PC-9 (cell line): ENCODE results near the gene SEZ6L. TPM values are rescaled to one million over a fixed set of nuclear protein-coding genes. Genes with fewer than 3 reads are reported as not detected.

Source experiments
- BruUV-seq: library from RNA; stranded (reverse); fragments of 400-500 nt; replicated peaks from 2 replicates; lab custom pipeline; 2021; lab: Mats Ljungman, UMichigan
- CTCF ChIA-PET: fragments of 300-600 bp; sonication (Branson Sonifier 250); formaldehyde crosslinking; loops from one replicate; lab custom pipeline; 2022; ENCODE audit warnings: antibody characterized with exemption; lab: Charles Lee
- POLR2A ChIA-PET: fragments of 300-600 bp; sonication (Branson Sonifier 250); formaldehyde crosslinking; loops from one replicate; lab custom pipeline; 2022; ENCODE audit warnings: antibody characterized with exemption; ENCODE audit not compliant: unreplicated experiment; lab: Charles Lee
- DNase-seq, 2 experiments: peaks; one replicate each; pipeline versions ENCODE4 v3.0.0 to v3.0.0-alpha.2; 2015 to 2022; ENCODE audit warnings: mixed read lengths in 1 of 2
- H2AFZ ChIP-seq: fragments of 200-600 bp; sonication (generic); 2 replicates; pipeline ENCODE4 v1.8.1; 2017; ENCODE audit warnings: antibody characterized with exemption
- H3F3A ChIP-seq: fragments of 200-600 bp; sonication (generic); 2 replicates; pipeline ENCODE4 v1.8.1; 2017; ENCODE audit warnings: antibody characterized with exemption, mild to moderate bottlenecking, low read depth; ENCODE audit not compliant: insufficient read depth
- H3K27ac ChIP-seq: fragments of 200-600 bp; sonication (generic); 2 replicates; pipeline ENCODE4 v1.6.1; 2016; ENCODE audit warnings: mixed run types
- H3K27me3 ChIP-seq: fragments of 200-600 bp; sonication (generic); 2 replicates; pipeline ENCODE4 v1.6.1; 2016; ENCODE audit warnings: low read depth, mixed run types; ENCODE audit not compliant: insufficient read depth
- H3K36me3 ChIP-seq: fragments of 200-600 bp; sonication (generic); 2 replicates; pipeline ENCODE4 v1.6.1; 2016; ENCODE audit warnings: low read depth, mixed run types
- H3K4me1 ChIP-seq: fragments of 200-600 bp; sonication (generic); replicated peaks from 2 replicates; pipeline ENCODE4 v1.6.1; 2016; ENCODE audit warnings: mixed run types; ENCODE audit not compliant: insufficient read depth
- H3K4me2 ChIP-seq: fragments of 200-600 bp; sonication (generic); 2 replicates; pipeline ENCODE4 v1.6.1; 2017; ENCODE audit warnings: mixed run types
- H3K4me3 ChIP-seq: fragments of 200-600 bp; sonication (generic); 2 replicates; pipeline ENCODE4 v1.6.1; 2016; ENCODE audit warnings: mixed run types
- H3K79me2 ChIP-seq: fragments of 200-600 bp; sonication (generic); 2 replicates; pipeline ENCODE4 v1.6.1; 2017; ENCODE audit warnings: low read depth, mixed run types
- H3K9me2 ChIP-seq: fragments of 200-600 bp; sonication (generic); 2 replicates; pipeline ENCODE4 v1.8.1; 2017; ENCODE audit warnings: mild to moderate bottlenecking; ENCODE audit not compliant: insufficient read depth
- H3K9me3 ChIP-seq: fragments of 200-600 bp; sonication (generic); 2 replicates; pipeline ENCODE4 v1.8.1; 2016; ENCODE audit warnings: low read depth; ENCODE audit not compliant: insufficient read depth
- H4K20me1 ChIP-seq: fragments of 200-600 bp; sonication (generic); 2 replicates; pipeline ENCODE4 v1.8.1; 2017; ENCODE audit not compliant: insufficient read depth
- CTCF ChIP-seq: fragments of 200-600 bp; sonication (generic); conservative IDR thresholded peaks from 2 replicates; pipeline ENCODE4 v1.6.1; 2017; ENCODE audit warnings: mixed run types, antibody characterized with exemption, mild to moderate bottlenecking, moderate library complexity
- EZH2 ChIP-seq: fragments of 200-600 bp; sonication (generic); IDR thresholded peaks from 2 replicates; pipeline ENCODE4 v1.8.0; 2017; ENCODE audit warnings: antibody characterized with exemption, low read depth
- intact Hi-C: fragments of 100-400 bp; cut with micrococcal nuclease; formaldehyde crosslinking; loops from one replicate; pipeline ENCODE4 v1.10.0; 2022; ENCODE audit not compliant: unreplicated experiment
- total RNA-seq: library from RNA; stranded (reverse); gene quantifications from 2 replicates; pipeline ENCODE4 v1.2.3, GENCODE V29; 2021

SEZ6L gene
- total RNA-seq, 1 experiment from 2014 or later, result not detected

- H3F3A ChIP-seq, result no peaks in the 10 kb centered on the region
- no peak overlapping the region for H2AFZ ChIP-seq
- ChIA-PET CTCF (no interaction called here), POLR2A (no interaction called here)
- H3K36me3 ChIP-seq, result no peaks in the 10 kb centered on the region
- no peaks in the 10 kb centered on the region for H3K9me3 ChIP-seq
- no peaks in the 10 kb centered on the region for H3K9me2 ChIP-seq
- no peaks in the 10 kb centered on the region; the same call in 1 of the 2 replicates for H4K20me1 ChIP-seq
- TF ChIP-seq CTCF (no peak), EZH2 (no peak)
- no peak overlapping the region for H3K4me3 ChIP-seq
- H3K27ac ChIP-seq, result no peak overlapping the region
- DNase-seq, result no peak
- BruUV-seq, result no TSS peak
- intact Hi-C loops, result no loop called here
- H3K79me2 ChIP-seq, result no peaks in the 10 kb centered on the region
- H3K4me2 ChIP-seq, result no peak overlapping the region
- peaks cover 42% of the 10 kb centered on the region for H3K27me3 ChIP-seq
- H3K4me1 ChIP-seq, result no peaks in the 10 kb centered on the region
Observed at GRCh38 chr22:26276529-26277160, 107.4 kb downstream of the SEZ6L start.

GRCh38 chr22:26281941-26282340 lies 112.7 kb downstream of the SEZ6L start:
- Histone ChIP-seq H3K9me2 (no peaks in the 10 kb centered on the region), H3K9me3 (no peaks in the 10 kb centered on the region), H3K27me3 (peaks cover 80% of the 10 kb centered on the region), H3F3A (no peaks in the 10 kb centered on the region), H3K27ac (no peak overlapping the region), H2AFZ (no peak overlapping the region), H3K4me2 (no peak overlapping the region), H3K4me3 (no peak overlapping the region), H3K4me1 (no peaks in the 10 kb centered on the region), H3K79me2 (no peaks in the 10 kb centered on the region), H3K36me3 (no peaks in the 10 kb centered on the region), H4K20me1 (no peaks in the 10 kb centered on the region)
- DNase-seq, result no peak
- BruUV-seq, result no TSS peak
- ChIA-PET CTCF (no interaction called here), POLR2A (no interaction called here)
- intact Hi-C loops, result no loop called here
- TF ChIP-seq CTCF (no peak), EZH2 (no peak)

GRCh38 chr22:26283330-26283729 lies 114.1 kb downstream of the SEZ6L start:
- Histone ChIP-seq H2AFZ (no peak overlapping the region), H3K79me2 (no peaks in the 10 kb centered on the region), H3K27me3 (peaks cover 85% of the 10 kb centered on the region), H3K4me2 (no peak overlapping the region), H3K9me3 (no peaks in the 10 kb centered on the region), H4K20me1 (no peaks in the 10 kb centered on the region), H3K27ac (no peak overlapping the region), H3F3A (no peaks in the 10 kb centered on the region), H3K36me3 (no peaks in the 10 kb centered on the region), H3K4me3 (no peak overlapping the region), H3K4me1 (no peaks in the 10 kb centered on the region), H3K9me2 (no peaks in the 10 kb centered on the region)
- CTCF ChIA-PET, result no interaction called here
- no peak for DNase-seq
- TF ChIP-seq EZH2 (no peak), CTCF (no peak)
- POLR2A ChIA-PET, result no interaction called here
- intact Hi-C loops, result no loop called here
- BruUV-seq, result no TSS peak
